ENCODE measurements around the gene COL4A1.

COL4A1 gene

DNA sequence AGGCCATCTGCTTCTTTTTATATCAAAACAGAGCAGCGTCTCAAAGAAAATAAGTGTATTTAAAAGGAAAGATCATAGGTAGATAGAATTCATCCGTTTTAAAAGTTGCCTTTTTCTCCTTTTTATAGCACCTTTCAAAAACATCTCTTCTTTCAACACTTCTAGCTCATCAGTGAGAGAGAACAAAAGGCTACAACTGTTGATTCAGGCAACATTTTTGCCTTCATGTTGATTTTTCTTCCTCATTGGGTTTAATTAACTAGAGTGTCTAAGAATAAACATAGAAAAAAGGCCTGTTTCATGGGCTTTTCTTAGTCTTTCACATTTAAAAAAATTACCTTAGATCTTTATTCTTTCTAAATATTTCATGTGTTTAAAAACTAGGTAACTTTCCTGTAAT is 13.7 kb upstream of the COL4A1 start:
- no peak for TF ChIP-seq POLR2AphosphoS5 (IDR thresholded peaks at IDR 0.05; ENCODE audit: low read depth, low read length)
- TF ChIP-seq, protein P1, sequence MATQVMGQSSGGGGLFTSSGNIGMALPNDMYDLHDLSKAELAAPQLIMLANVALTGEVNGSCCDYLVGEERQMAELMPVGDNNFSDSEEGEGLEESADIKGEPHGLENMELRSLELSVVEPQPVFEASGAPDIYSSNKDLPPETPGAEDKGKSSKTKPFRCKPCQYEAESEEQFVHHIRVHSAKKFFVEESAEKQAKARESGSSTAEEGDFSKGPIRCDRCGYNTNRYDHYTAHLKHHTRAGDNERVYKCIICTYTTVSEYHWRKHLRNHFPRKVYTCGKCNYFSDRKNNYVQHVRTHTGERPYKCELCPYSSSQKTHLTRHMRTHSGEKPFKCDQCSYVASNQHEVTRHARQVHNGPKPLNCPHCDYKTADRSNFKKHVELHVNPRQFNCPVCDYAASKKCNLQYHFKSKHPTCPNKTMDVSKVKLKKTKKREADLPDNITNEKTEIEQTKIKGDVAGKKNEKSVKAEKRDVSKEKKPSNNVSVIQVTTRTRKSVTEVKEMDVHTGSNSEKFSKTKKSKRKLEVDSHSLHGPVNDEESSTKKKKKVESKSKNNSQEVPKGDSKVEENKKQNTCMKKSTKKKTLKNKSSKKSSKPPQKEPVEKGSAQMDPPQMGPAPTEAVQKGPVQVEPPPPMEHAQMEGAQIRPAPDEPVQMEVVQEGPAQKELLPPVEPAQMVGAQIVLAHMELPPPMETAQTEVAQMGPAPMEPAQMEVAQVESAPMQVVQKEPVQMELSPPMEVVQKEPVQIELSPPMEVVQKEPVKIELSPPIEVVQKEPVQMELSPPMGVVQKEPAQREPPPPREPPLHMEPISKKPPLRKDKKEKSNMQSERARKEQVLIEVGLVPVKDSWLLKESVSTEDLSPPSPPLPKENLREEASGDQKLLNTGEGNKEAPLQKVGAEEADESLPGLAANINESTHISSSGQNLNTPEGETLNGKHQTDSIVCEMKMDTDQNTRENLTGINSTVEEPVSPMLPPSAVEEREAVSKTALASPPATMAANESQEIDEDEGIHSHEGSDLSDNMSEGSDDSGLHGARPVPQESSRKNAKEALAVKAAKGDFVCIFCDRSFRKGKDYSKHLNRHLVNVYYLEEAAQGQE (IDR thresholded peaks at IDR 0.05; ENCODE audit: insufficient read depth in 1 of 2, low read depth in 2 of 2, low read length in 2 of 2) = no peak
- TF ChIP-seq TAF1 (IDR thresholded peaks at IDR 0.05; ENCODE audit: borderline replicate concordance, insufficient read depth, low read length) = no peak
- TF ChIP-seq SIN3A (IDR thresholded peaks at IDR 0.05; ENCODE audit: borderline replicate concordance, insufficient read depth, low read length) = no peak
- TF ChIP-seq FOXP2 (optimal IDR thresholded peaks at IDR 0.05; ENCODE audit: borderline replicate concordance, extremely low read depth, extremely low read length, insufficient read depth) = no peak

DNA sequence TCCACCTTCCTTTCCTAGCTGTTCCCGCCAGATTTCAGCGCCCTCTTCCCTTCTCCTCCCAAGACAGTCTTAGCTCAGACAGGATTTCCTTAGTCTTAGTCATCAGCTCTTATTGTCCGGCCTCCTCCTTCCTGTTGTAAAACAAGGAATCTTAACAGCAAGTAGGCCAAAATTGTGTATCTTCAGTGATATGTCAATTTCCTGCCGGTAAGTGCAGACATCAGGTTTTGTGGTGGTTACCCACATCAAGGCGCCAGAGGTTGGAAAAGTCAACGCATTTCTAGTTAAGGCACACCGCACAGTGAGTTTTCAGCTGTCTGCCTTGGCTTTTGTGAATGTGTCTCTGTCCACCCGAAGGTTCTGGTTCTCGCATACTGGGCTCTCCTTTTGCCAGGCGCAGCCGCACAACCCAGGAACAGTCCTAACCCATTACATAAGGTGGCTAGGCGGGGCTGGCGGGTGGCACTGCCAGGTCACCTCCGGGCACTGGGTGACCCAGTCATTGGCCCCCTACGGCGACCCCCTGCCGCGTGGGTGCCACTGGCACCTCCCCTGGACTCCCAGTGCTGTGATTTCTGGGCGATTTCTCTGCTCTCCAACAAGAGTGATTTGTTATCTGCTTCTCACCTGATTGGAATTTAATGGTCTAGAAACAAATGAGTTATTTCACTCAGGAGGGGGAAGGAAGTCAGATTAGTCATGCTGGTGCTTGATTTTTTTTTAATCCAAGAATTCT is 13.0 kb upstream of the COL4A1 start:
- TF ChIP-seq TAF1 (IDR thresholded peaks at IDR 0.05; ENCODE audit: borderline replicate concordance, insufficient read depth, low read length) = no peak
- TF ChIP-seq, protein P1 (IDR thresholded peaks at IDR 0.05; ENCODE audit: insufficient read depth in 1 of 2, low read depth in 2 of 2, low read length in 2 of 2) = peak in 1 of 2 experiments; percentile 57; a peak in 2 of 4 replicates

DNA sequence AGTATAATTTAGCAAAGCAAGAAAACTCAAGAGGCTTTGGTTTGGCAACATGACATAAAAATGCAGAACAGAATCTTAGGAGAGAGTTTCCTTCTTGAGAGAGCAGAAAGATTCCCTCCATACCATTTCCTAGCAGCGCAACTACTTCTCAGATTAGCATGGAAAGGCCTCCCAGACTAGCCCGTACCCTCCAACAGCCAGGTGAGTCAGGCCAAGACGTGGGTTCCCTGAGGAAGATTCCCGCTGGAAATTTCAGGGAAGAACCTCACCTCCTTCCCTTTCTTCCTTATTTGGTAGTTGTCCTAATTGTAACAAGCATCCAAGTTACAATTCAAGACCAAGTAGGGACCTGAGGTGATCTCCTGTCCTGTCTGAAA is 12.4 kb upstream of the COL4A1 start:
- TF ChIP-seq FOXP2 (optimal IDR thresholded peaks at IDR 0.05; ENCODE audit: borderline replicate concordance, extremely low read depth, extremely low read length, insufficient read depth) (no peak), TAF1 (IDR thresholded peaks at IDR 0.05; ENCODE audit: borderline replicate concordance, insufficient read depth, low read length) (no peak), POLR2AphosphoS5 (IDR thresholded peaks at IDR 0.05; ENCODE audit: low read depth, low read length) (no peak), SIN3A (IDR thresholded peaks at IDR 0.05; ENCODE audit: borderline replicate concordance, insufficient read depth, low read length) (no peak)
- TF ChIP-seq, protein P1 (IDR thresholded peaks at IDR 0.05; ENCODE audit: insufficient read depth in 1 of 2, low read depth in 2 of 2, low read length in 2 of 2) = no peak

DNA sequence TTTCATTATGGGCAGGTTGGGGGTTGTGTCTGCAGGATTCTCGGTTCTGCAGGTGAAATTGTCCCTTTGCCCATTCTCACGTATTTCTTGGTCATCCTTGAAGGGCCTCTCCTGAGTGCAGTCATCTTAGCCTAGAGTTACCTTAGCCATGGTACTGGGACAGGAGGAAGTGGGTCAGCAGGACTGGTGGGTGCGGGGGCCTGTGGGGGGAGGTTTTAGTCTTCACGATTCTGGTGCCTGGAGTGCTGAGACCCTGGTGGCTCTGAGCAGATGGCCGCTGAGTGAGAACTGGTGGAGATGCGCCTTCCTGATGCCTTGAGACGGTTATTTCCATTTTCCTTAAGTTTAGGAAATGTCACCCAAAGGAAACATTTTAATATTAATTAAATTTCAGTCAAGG is 12.0 kb upstream of the COL4A1 start:
- no peak for TF ChIP-seq TAF1 (IDR thresholded peaks at IDR 0.05; ENCODE audit: borderline replicate concordance, insufficient read depth, low read length)

DNA sequence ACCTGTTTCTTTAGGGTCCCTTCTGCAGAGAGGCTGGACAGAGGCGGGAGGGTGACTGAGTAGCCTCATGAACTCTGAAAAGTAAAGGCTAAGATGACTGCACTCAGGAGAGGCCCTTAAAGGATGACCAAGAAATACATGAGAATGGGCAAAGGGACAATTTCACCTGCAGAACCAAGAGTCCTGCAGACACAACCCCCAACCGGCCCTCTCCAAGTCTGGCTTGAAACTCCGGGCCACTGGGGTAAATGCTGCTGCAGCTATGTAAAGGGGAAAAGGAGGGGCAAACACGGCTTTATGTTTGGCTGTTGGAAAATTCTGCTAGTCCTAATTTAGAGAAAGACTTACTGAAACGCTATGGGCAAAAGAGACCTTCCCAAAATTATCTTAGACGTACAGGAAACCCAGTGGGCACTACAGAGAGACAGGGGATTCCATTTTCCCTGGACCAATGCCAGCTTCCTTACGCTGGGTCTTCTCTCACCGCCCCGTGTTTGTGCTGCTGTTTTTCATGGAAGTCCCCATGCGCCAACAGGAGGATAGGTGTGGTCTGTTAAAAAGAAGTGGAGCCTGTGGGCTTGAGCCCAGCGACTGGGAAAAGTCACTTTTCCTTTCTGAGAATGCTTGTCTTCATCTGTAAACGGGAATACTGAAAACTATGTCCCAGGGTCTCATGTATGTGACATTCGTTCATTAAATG is 10.7 kb upstream of the COL4A1 start:
- TF ChIP-seq, protein P1 (IDR thresholded peaks at IDR 0.05; ENCODE audit: insufficient read depth in 1 of 2, low read depth in 2 of 2, low read length in 2 of 2) = no peak
- TF ChIP-seq SIN3A (IDR thresholded peaks at IDR 0.05; ENCODE audit: borderline replicate concordance, insufficient read depth, low read length) (no peak), TAF1 (IDR thresholded peaks at IDR 0.05; ENCODE audit: borderline replicate concordance, insufficient read depth, low read length) (no peak), POLR2AphosphoS5 (IDR thresholded peaks at IDR 0.05; ENCODE audit: low read depth, low read length) (no peak), FOXP2 (optimal IDR thresholded peaks at IDR 0.05; ENCODE audit: borderline replicate concordance, extremely low read depth, extremely low read length, insufficient read depth) (no peak)
